Esophagus muscularis mucosa (tissue), 4 donors: ENCODE results near the gene OR7A17.

Source experiments
- EP300 ChIP-seq: sonication (generic); formaldehyde crosslinking; IDR thresholded peaks from one replicate; pipeline ENCODE4 v1.6.1; 2017; ENCODE audit warnings: antibody characterized with exemption
- POLR2AphosphoS5 ChIP-seq, 2 donors: sonication (generic); formaldehyde crosslinking; IDR thresholded peaks; one replicate each; pipeline ENCODE4 v1.6.1; 2017; ENCODE audit warnings: antibody characterized with exemption in 2 of 2
- TF ChIP-seq, protein P1 (sequence below), 3 experiments: fragments of 200-600 bp in 2 of 3; fragments of 450-650 bp in 1 of 3; sonication (generic) in 2 of 3; IDR thresholded peaks; one replicate each; pipeline ENCODE4 v1.5.1; 2017 to 2019; ENCODE audit warnings: antibody characterized with exemption in 3 of 3, mild to moderate bottlenecking in 2 of 3, moderate library complexity in 1 of 3

DNA sequence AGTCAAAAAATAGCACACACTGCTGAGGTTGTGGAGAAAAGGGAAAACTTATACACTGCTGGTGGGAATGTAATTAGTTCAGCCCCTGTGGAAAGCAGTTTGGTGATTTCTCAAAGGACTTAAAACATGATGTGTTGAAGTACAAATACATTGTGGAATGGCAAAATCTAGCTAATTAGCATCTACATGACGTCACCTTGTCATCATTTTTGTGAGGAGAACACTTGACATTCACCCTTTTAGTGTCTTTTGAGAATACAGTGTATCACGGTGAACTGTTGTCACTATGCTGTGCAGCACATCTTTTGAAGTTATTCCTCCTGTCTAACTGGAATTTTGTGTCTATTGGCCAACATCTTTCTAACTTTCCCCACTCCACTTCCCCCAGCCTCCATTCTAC, 42.8 kb downstream of the OR7A17 start:
- TF ChIP-seq, protein P1, sequence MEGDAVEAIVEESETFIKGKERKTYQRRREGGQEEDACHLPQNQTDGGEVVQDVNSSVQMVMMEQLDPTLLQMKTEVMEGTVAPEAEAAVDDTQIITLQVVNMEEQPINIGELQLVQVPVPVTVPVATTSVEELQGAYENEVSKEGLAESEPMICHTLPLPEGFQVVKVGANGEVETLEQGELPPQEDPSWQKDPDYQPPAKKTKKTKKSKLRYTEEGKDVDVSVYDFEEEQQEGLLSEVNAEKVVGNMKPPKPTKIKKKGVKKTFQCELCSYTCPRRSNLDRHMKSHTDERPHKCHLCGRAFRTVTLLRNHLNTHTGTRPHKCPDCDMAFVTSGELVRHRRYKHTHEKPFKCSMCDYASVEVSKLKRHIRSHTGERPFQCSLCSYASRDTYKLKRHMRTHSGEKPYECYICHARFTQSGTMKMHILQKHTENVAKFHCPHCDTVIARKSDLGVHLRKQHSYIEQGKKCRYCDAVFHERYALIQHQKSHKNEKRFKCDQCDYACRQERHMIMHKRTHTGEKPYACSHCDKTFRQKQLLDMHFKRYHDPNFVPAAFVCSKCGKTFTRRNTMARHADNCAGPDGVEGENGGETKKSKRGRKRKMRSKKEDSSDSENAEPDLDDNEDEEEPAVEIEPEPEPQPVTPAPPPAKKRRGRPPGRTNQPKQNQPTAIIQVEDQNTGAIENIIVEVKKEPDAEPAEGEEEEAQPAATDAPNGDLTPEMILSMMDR (IDR thresholded peaks at IDR 0.05): no peak
- TF ChIP-seq EP300 (no peak), POLR2AphosphoS5 (IDR thresholded peaks at IDR 0.05) (no peak)
